Naive thymus-derived CD4-positive, alpha-beta T cell (primary cell): ENCODE data around the gene DBNDD1. TPM values are rescaled to one million over a fixed set of nuclear protein-coding genes. Genes with fewer than 3 reads are reported as not detected.
A peak's percentile ranks its signal among the peaks of the same experiment; 100 is the strongest.
"Not testable (repeated sequence)": the region's sequence is repeated elsewhere in the genome, so short reads cannot be mapped to it uniquely, and the experiment has no call there.

Experiments used
- ATAC-seq: fragments of 150-1000 bp; cut with Tn5 transposase; 2 replicates; pipeline ENCODE4 v1.10.0; 2021; ENCODE audit warnings: mild to moderate bottlenecking, moderate library complexity
- CTCF ChIA-PET: fragments of 350-600 bp; sonication (Branson Sonifier 250); formaldehyde crosslinking; loops from one replicate; lab custom pipeline; 2021; ENCODE audit warnings: antibody characterized with exemption; lab: Charles Lee
- POLR2A ChIA-PET: fragments of 350-600 bp; sonication (Branson Sonifier 250); formaldehyde crosslinking; loops from one replicate; lab custom pipeline; 2021; ENCODE audit warnings: antibody characterized with exemption, inconsistent platforms; lab: Charles Lee
- DNase-seq, 9 donors: peaks; one replicate each; pipeline versions ENCODE4 v3.0.0 to v3.0.0-alpha.2; 2020 to 2022; ENCODE audit warnings: mixed read lengths in 1 of 9
- H3K27ac ChIP-seq: one replicate; pipeline ENCODE4 v1.7.0; 2013; ENCODE audit warnings: mild to moderate bottlenecking, low read depth, low read length, moderate library complexity
- H3K27me3 ChIP-seq, 2 donors: one replicate each; pipeline ENCODE4 v1.7.0; 2013; ENCODE audit warnings: low read length in 2 of 2, mild to moderate bottlenecking in 2 of 2, moderate library complexity in 2 of 2; ENCODE audit not compliant: control insufficient read depth in 2 of 2, insufficient read depth in 2 of 2
- H3K36me3 ChIP-seq, 3 experiments: 1 replicate in 2 of 3; 2 replicates in 1 of 3; pipeline ENCODE4 v1.7.0; 2013; ENCODE audit warnings: low read length in 3 of 3, mild to moderate bottlenecking in 3 of 3, moderate library complexity in 1 of 3; ENCODE audit not compliant: insufficient read depth in 3 of 3, control insufficient read depth in 2 of 3
- H3K4me1 ChIP-seq, 2 donors: one replicate each; pipeline ENCODE4 v1.7.0; 2013; ENCODE audit warnings: low read length in 2 of 2, mild to moderate bottlenecking in 2 of 2, moderate library complexity in 1 of 2; ENCODE audit not compliant: control insufficient read depth in 2 of 2, insufficient read depth in 2 of 2
- H3K4me3 ChIP-seq: 2 replicates; pipeline ENCODE4 v1.7.0; 2013; ENCODE audit warnings: mild to moderate bottlenecking, low read length
- H3K9me3 ChIP-seq, 3 experiments: 1 replicate in 2 of 3; 2 replicates in 1 of 3; pipeline ENCODE4 v1.7.0; 2013; ENCODE audit warnings: low read length in 3 of 3; ENCODE audit not compliant: control insufficient read depth in 2 of 3
- H3K27ac Mint-ChIP-seq, 9 donors: one replicate each; pipeline ENCODE4 v1.8.0; 2020 to 2022; ENCODE audit warnings: mixed read lengths in 9 of 9, mild to moderate bottlenecking in 8 of 9, moderate library complexity in 5 of 9, inconsistent platforms in 2 of 9
- H3K27me3 Mint-ChIP-seq, 5 donors: one replicate each; pipeline ENCODE4 v1.8.0; 2021 to 2022; ENCODE audit warnings: mixed read lengths in 5 of 5, mild to moderate bottlenecking in 1 of 5
- H3K36me3 Mint-ChIP-seq, 5 donors: one replicate each; pipeline ENCODE4 v1.8.0; 2020 to 2022; ENCODE audit warnings: mixed read lengths in 5 of 5, mild to moderate bottlenecking in 3 of 5, inconsistent platforms in 1 of 5
- H3K4me1 Mint-ChIP-seq, 7 donors: one replicate each; pipeline ENCODE4 v1.8.0; 2020 to 2022; ENCODE audit warnings: mixed read lengths in 7 of 7, mild to moderate bottlenecking in 3 of 7, inconsistent platforms in 1 of 7
- H3K4me3 Mint-ChIP-seq, 10 donors: one replicate each; pipeline ENCODE4 v1.8.0; 2020 to 2022; ENCODE audit warnings: mild to moderate bottlenecking in 10 of 10, mixed read lengths in 10 of 10, moderate library complexity in 6 of 10, inconsistent platforms in 2 of 10
- H3K9me3 Mint-ChIP-seq, 11 donors: one replicate each; pipeline ENCODE4 v1.8.0; 2020 to 2022; ENCODE audit warnings: mixed read lengths in 11 of 11, mild to moderate bottlenecking in 4 of 11, inconsistent platforms in 1 of 11, moderate library complexity in 1 of 11
- intact Hi-C, 2 donors: fragments of 100-400 bp; cut with micrococcal nuclease; formaldehyde crosslinking; loops; one replicate each; pipeline ENCODE4 v1.15.1; 2023
- polyA plus RNA-seq, 2 donors: library from polyadenylated mRNA; unstranded; fragments of 300-500 nt; fragmentation: Illumina TruSeq; gene quantifications; one replicate each; pipeline ENCODE4 v1.2.3, GENCODE V29; 2021
- total RNA-seq, 6 experiments: library from RNA in 5 of 6; stranded (reverse) in 5 of 6; gene quantifications; 1 replicate in 5 of 6; 2 replicates in 1 of 6; pipeline ENCODE4 v1.2.3 and lab custom pipeline; 2021 to 2026

The DBNDD1 gene
- total RNA-seq (1 to 10 TPM in 4 of 5 experiments, under 1 TPM in 1; 0.12 to 4.1 (median 1.3) TPM), polyA plus RNA-seq (10 to 100 TPM; 12.2 to 20.8 TPM), total RNA-seq (lab: John Stamatoyannopoulos, UW) (5.0 reads per million, percentile 24 among the genes with 10 or more reads in this experiment)

GRCh38 chr16:90018652-90019542, at the start of gene DBNDD1:
DBNDD1 (minus strand) TSS chr16:90019456; CDS start chr16:90019341, 115 bp downstream.
- peak in 1 of 9 donors; percentile 17 for DNase-seq
- Mint-ChIP-seq H3K27ac (peak within 1 kb of the TSS in 7 of 9 donors; percentile 38 to 83 (median 70)), H3K27me3 (peaks cover 0 to 31% (median 0%) of the 10 kb centered on the region in 5 donors), H3K4me3 (peak within 1 kb of the TSS; percentile 75 to 90 (median 84)), H3K4me1 (peaks cover 15 to 26% (median 21%) of the 10 kb centered on the region in 7 donors), H3K9me3 (peaks cover 0 to 2% (median 0%) of the 10 kb centered on the region in 11 donors), H3K36me3 (peaks cover 0 to 2% (median 0%) of the 10 kb centered on the region in 5 donors)
- no peak for ATAC-seq
- peaks cover 11 to 31% of the 10 kb centered on the region in 2 donors for H3K4me1 ChIP-seq
- H3K27me3 ChIP-seq: no peaks in the 10 kb centered on the region
- no peaks in the 10 kb centered on the region for H3K9me3 ChIP-seq
- ChIA-PET POLR2A (interaction anchor here (0.9 kb wide), 1 partner anchor 10 kb away, joined by 4 read pairs; no protein-coding TSS in a partner anchor), CTCF (interaction anchor here (1.6 kb wide), 1 partner anchor 10 kb away, joined by 5 read pairs; no protein-coding TSS in a partner anchor)
- H3K27ac ChIP-seq: peak within 1 kb of the TSS; percentile 37
- intact Hi-C loops: loop anchor here (5.0 to 10.0 kb wide), 2 partner anchors 47 to 94 kb away; partner anchors contain the start of gene TUBB3 (in 1 of the 2)
- peak within 1 kb of the TSS; percentile 33 for H3K4me3 ChIP-seq
- H3K36me3 ChIP-seq: no peaks in the 10 kb centered on the region

- DNase-seq (no peak), ATAC-seq (no peak)
- Mint-ChIP-seq H3K4me3 (no peak overlapping the region), H3K27me3 (peaks cover 6 to 19% (median 10%) of the 10 kb centered on the region in 5 donors), H3K4me1 (peaks cover 0 to 7% (median 0%) of the 10 kb centered on the region in 7 donors), H3K9me3 (peaks cover 0 to 3% (median 0%) of the 10 kb centered on the region in 11 donors), H3K36me3 (no peaks in the 10 kb centered on the region), H3K27ac (no peak overlapping the region)
- Histone ChIP-seq H3K36me3 (no peaks in the 10 kb centered on the region), H3K4me1 (no peaks in the 10 kb centered on the region), H3K27me3 (no peaks in the 10 kb centered on the region), H3K9me3 (no peaks in the 10 kb centered on the region), H3K4me3 (no peak overlapping the region), H3K27ac (no peak overlapping the region)
- CTCF ChIA-PET: no interaction called here
- POLR2A ChIA-PET: no interaction called here
- intact Hi-C loops: no loop called here
Observed at GRCh38 chr16:90061437-90061836, 42.2 kb upstream of the DBNDD1 start.

GRCh38 chr16:90057738-90058173, 38.5 kb upstream of the DBNDD1 start:
- Mint-ChIP-seq H3K4me1 (peaks cover 0 to 7% (median 0%) of the 10 kb centered on the region in 7 donors), H3K27me3 (peaks cover 0 to 15% (median 4%) of the 10 kb centered on the region in 5 donors), H3K9me3 (peaks cover 5 to 31% (median 21%) of the 10 kb centered on the region in 11 donors), H3K27ac (no peak overlapping the region), H3K4me3 (no peak overlapping the region), H3K36me3 (peaks cover 4 to 17% (median 7%) of the 10 kb centered on the region in 5 donors)
- DNase-seq (no peak), ATAC-seq (peak; percentile 77)
- Histone ChIP-seq H3K27me3 (no peaks in the 10 kb centered on the region), H3K36me3 (no peaks in the 10 kb centered on the region), H3K9me3 (peaks cover 0 to 14% (median 4%) of the 10 kb centered on the region in 3 experiments), H3K4me3 (no peak overlapping the region), H3K27ac (no peak overlapping the region), H3K4me1 (no peaks in the 10 kb centered on the region)
- ChIA-PET POLR2A (no interaction called here), CTCF (no interaction called here)
- intact Hi-C loops: no loop called here

GRCh38 chr16:90056521-90056920, 37.3 kb upstream of the DBNDD1 start:
- intact Hi-C loops, DNase-seq, H3K27ac Mint-ChIP-seq, H3K4me1 ChIP-seq, H3K4me1 Mint-ChIP-seq, H3K4me3 Mint-ChIP-seq, H3K4me3 ChIP-seq, H3K27me3 ChIP-seq, ATAC-seq, H3K36me3 ChIP-seq, POLR2A ChIA-PET, H3K27ac ChIP-seq: not testable (repeated sequence)
- Mint-ChIP-seq H3K36me3 (peaks cover 4 to 17% (median 7%) of the 10 kb centered on the region in 5 donors), H3K27me3 (peaks cover 0 to 15% (median 4%) of the 10 kb centered on the region in 5 donors), H3K9me3 (peaks cover 5 to 37% (median 21%) of the 10 kb centered on the region in 11 donors)
- H3K9me3 ChIP-seq: peaks cover 0 to 14% (median 4%) of the 10 kb centered on the region in 3 experiments
- CTCF ChIA-PET: interaction anchor here (0.6 kb wide), 1 partner anchor 12 kb away, joined by 3 read pairs; no protein-coding TSS in a partner anchor

GRCh38 chr16:90055371-90055770, 36.1 kb upstream of the DBNDD1 start:
- DNase-seq: no peak
- H3K36me3 ChIP-seq: no peaks in the 10 kb centered on the region
- Mint-ChIP-seq H3K27ac (no peak overlapping the region), H3K4me1 (peaks cover 0 to 7% (median 0%) of the 10 kb centered on the region in 7 donors), H3K27me3 (peaks cover 0 to 15% (median 4%) of the 10 kb centered on the region in 5 donors), H3K4me3 (no peak overlapping the region), H3K9me3 (peaks cover 5 to 37% (median 21%) of the 10 kb centered on the region in 11 donors), H3K36me3 (peaks cover 4 to 17% (median 7%) of the 10 kb centered on the region in 5 donors)
- peaks cover 0 to 14% (median 4%) of the 10 kb centered on the region in 3 experiments for H3K9me3 ChIP-seq
- ChIA-PET POLR2A (no interaction called here), CTCF (no interaction called here)
- ATAC-seq: no peak
- no peaks in the 10 kb centered on the region for H3K4me1 ChIP-seq
- H3K4me3 ChIP-seq: no peak overlapping the region
- no peak overlapping the region for H3K27ac ChIP-seq
- intact Hi-C loops: no loop called here
- H3K27me3 ChIP-seq: no peaks in the 10 kb centered on the region

GRCh38 chr16:90054554-90054953, 35.3 kb upstream of the DBNDD1 start:
- DNase-seq: no peak
- peaks cover 0 to 7% (median 0%) of the 10 kb centered on the region in 7 donors for H3K4me1 Mint-ChIP-seq
- Histone ChIP-seq H3K27ac (no peak overlapping the region), H3K36me3 (no peaks in the 10 kb centered on the region), H3K4me1 (no peaks in the 10 kb centered on the region), H3K27me3 (no peaks in the 10 kb centered on the region), H3K9me3 (peaks cover 0 to 14% (median 4%) of the 10 kb centered on the region in 3 experiments), H3K4me3 (no peak overlapping the region)
- ATAC-seq: no peak
- no peak overlapping the region for H3K27ac Mint-ChIP-seq
- POLR2A ChIA-PET: no interaction called here
- peaks cover 5 to 37% (median 21%) of the 10 kb centered on the region in 11 donors for H3K9me3 Mint-ChIP-seq
- peaks cover 0 to 12% (median 2%) of the 10 kb centered on the region in 5 donors for H3K27me3 Mint-ChIP-seq
- no peak overlapping the region for H3K4me3 Mint-ChIP-seq
- CTCF ChIA-PET: no interaction called here
- intact Hi-C loops: no loop called here
- peaks cover 4 to 17% (median 7%) of the 10 kb centered on the region in 5 donors for H3K36me3 Mint-ChIP-seq
